Pancreas (tissue), 10 donors: ENCODE data around the gene CLASP1. TPM values are rescaled to one million over a fixed set of nuclear protein-coding genes. Genes with fewer than 3 reads are reported as not detected.

Experiments
- ATAC-seq, 4 donors: fragments of 200-7000 bp; cut with Tn5 transposase; one replicate each; pipeline versions ENCODE4 v1.8.0 to v1.9.1; 2020; ENCODE audit warnings: mild to moderate bottlenecking in 4 of 4, moderate library complexity in 4 of 4
- DNase-seq, 6 donors: peaks; one replicate each; pipeline ENCODE4 v3.0.0-alpha.2; 2020
- FAIRE-seq: peaks from 2 replicates; lab custom pipeline; 2012; peaks lifted over from hg19 to GRCh38; lab: Jason Lieb, UNC
- H3K27ac ChIP-seq, 4 donors: fragments of 200-600 bp; sonication (generic); 1 replicate in 3 of 4; 2 replicates in 1 of 4; pipeline versions ENCODE4 v1.5.0 to v1.8.0; 2020
- H3K27me3 ChIP-seq, 4 donors: fragments of 200-600 bp; one replicate each; pipeline ENCODE4 v1.8.0; 2021
- H3K36me3 ChIP-seq, 3 donors: fragments of 200-600 bp; sonication (generic) in 1 of 3; one replicate each; pipeline versions ENCODE4 v1.5.0 to v1.8.0; 2020 to 2021
- H3K4me1 ChIP-seq, 3 donors: fragments of 200-600 bp; one replicate each; pipeline ENCODE4 v1.8.0; 2021
- H3K4me3 ChIP-seq, 4 donors: fragments of 200-600 bp; sonication (generic) in 2 of 4; one replicate each; pipeline versions ENCODE4 v1.5.0 to v1.8.0; 2020 to 2021
- H3K9me3 ChIP-seq, 4 donors: fragments of 200-600 bp; one replicate each; pipeline ENCODE4 v1.8.0; 2021
- CTCF ChIP-seq, 4 donors: fragments of 200-600 bp; sonication (generic) in 3 of 4; IDR thresholded peaks; one replicate each; pipeline versions ENCODE4 v1.5.0 to v1.8.0; 2021; ENCODE audit warnings: antibody characterized with exemption in 4 of 4
- WGBS, 2 donors: extraction: QIAGEN DNeasy Blood & Tissue Kit; methylation state at CpG; one replicate each; pipeline ENCODE4 v1.1.7; 2013; 5-methylcytosine and 5-hydroxymethylcytosine counted together
- intact Hi-C, 3 donors: fragments of 100-400 bp; cut with DNase I; formaldehyde crosslinking; loops; one replicate each; pipeline versions ENCODE4 v1.11.1 to v1.14.2; 2022
- polyA plus RNA-seq, 2 donors: library from polyadenylated mRNA; stranded (reverse); fragments of 200-250 nt; gene quantifications; one replicate each; pipeline ENCODE4 v1.2.3, GENCODE V29; 2013
- total RNA-seq, 6 donors: library from RNA; stranded (reverse); fragmentation: NEBNext Ultra II Directional in 4 of 6; extraction: Animal tissue kit (Norgen Biotek cat#: 25700) in 4 of 6; gene quantifications; one replicate each; pipeline versions ENCODE4 v1.2.1 to v1.2.4, GENCODE V29; 2021 to 2023
- donor health status: healthy with polysubstance abuse.
- donor health status: DM: no; HTN: no; CAD: no; lungs with moderate emphysema.
- donor health status: DM: no; HTN: no; CAD: no.
- donor health status: control.
- donor health status: control.
- donor health status: Bipolar disorder and iron deficiency.
- donor health status: DM: yes; HTN: yes; CAD: no.
- donor health status: DM: no; HTN: no; CAD: no.
- donor health status: DM: no; HTN: no; CAD: no.
- donor health status: DM: yes; HTN: yes; CAD: no.

Gene CLASP1
- total and polyA plus RNA-seq, 8 donors = 8.9 to 34.5 (median 21.3) TPM

GRCh38 chr2:121427187-121427689 is 222.0 kb downstream of the CLASP1 start:
- no peak overlapping the region for H3K4me3 ChIP-seq
- DNase-seq (no peak), ATAC-seq (no peak), FAIRE-seq (no peak)
- H3K36me3 ChIP-seq = peaks cover 0 to 17% (median 7%) of the 10 kb centered on the region in 3 donors
- H3K27me3 ChIP-seq = no peaks in the 10 kb centered on the region
- WGBS, 2 donors = 81 to 92% methylated on average over 2 of the region's 2 CpGs
- no peak overlapping the region for H3K27ac ChIP-seq
- no peaks in the 10 kb centered on the region for H3K9me3 ChIP-seq
- H3K4me1 ChIP-seq = no peaks in the 10 kb centered on the region
- TF ChIP-seq CTCF (IDR thresholded peaks at IDR 0.05) = no peak
- intact Hi-C loops = no loop called here

- DNase-seq (no peak), ATAC-seq (no peak), FAIRE-seq (no peak)
- Histone ChIP-seq H3K4me3 (no peak overlapping the region), H3K27ac (no peak overlapping the region), H3K9me3 (no peaks in the 10 kb centered on the region), H3K27me3 (no peaks in the 10 kb centered on the region), H3K36me3 (peaks cover 0 to 19% (median 7%) of the 10 kb centered on the region in 3 donors), H3K4me1 (peaks cover 0 to 7% (median 6%) of the 10 kb centered on the region in 3 donors)
- TF ChIP-seq CTCF (IDR thresholded peaks at IDR 0.05) = no peak
- WGBS, 2 donors = 87 to 89% methylated on average over 5 of the region's 5 CpGs
- intact Hi-C loops = no loop called here
Observed at GRCh38 chr2:121420486-121420885, 228.8 kb downstream of the CLASP1 start.

- intact Hi-C loops = no loop called here
- H3K9me3 ChIP-seq = no peaks in the 10 kb centered on the region
- WGBS, 2 donors = 32 to 41% methylated on average over 3 of the region's 3 CpGs
- H3K36me3 ChIP-seq = peaks cover 0 to 8% (median 0%) of the 10 kb centered on the region in 3 donors
- H3K4me1 ChIP-seq = peaks cover 0 to 7% (median 6%) of the 10 kb centered on the region in 3 donors
- TF ChIP-seq CTCF (IDR thresholded peaks at IDR 0.05) = no peak
- no peaks in the 10 kb centered on the region for H3K27me3 ChIP-seq
- FAIRE-seq = no peak
- no peak overlapping the region for H3K4me3 ChIP-seq
- no peak overlapping the region for H3K27ac ChIP-seq
- peak in 3 of 4 donors; percentile 40 to 70 (median 40) for ATAC-seq
- DNase-seq = no peak
Observed at GRCh38 chr2:121419081-121419699, 230.1 kb downstream of the CLASP1 start.

GRCh38 chr2:121418494-121419058 is 230.7 kb downstream of the CLASP1 start:
- intact Hi-C loops = no loop called here
- DNase-seq (no peak), ATAC-seq (no peak), FAIRE-seq (no peak)
- Histone ChIP-seq H3K4me1 (peaks cover 0 to 7% (median 6%) of the 10 kb centered on the region in 3 donors), H3K27ac (no peak overlapping the region), H3K36me3 (peaks cover 0 to 8% (median 0%) of the 10 kb centered on the region in 3 donors), H3K27me3 (no peaks in the 10 kb centered on the region), H3K4me3 (no peak overlapping the region), H3K9me3 (no peaks in the 10 kb centered on the region)
- WGBS, 2 donors = 95 to 97% methylated on average over 18 of the region's 18 CpGs
- no peak for TF ChIP-seq CTCF (IDR thresholded peaks at IDR 0.05)

- H3K4me1 ChIP-seq = peaks cover 0 to 7% (median 6%) of the 10 kb centered on the region in 3 donors
- no peak overlapping the region for H3K4me3 ChIP-seq
- H3K9me3 ChIP-seq = no peaks in the 10 kb centered on the region
- no peak for ATAC-seq
- DNase-seq = no peak
- no peak overlapping the region for H3K27ac ChIP-seq
- 49 to 52% methylated on average over 4 of the region's 4 CpGs for WGBS, 2 donors
- peaks cover 0 to 8% (median 0%) of the 10 kb centered on the region in 3 donors for H3K36me3 ChIP-seq
- FAIRE-seq = no peak
- no peaks in the 10 kb centered on the region for H3K27me3 ChIP-seq
- intact Hi-C loops = no loop called here
- TF ChIP-seq CTCF (IDR thresholded peaks at IDR 0.05) = no peak
Observed at GRCh38 chr2:121417826-121418225, 231.4 kb downstream of the CLASP1 start.
